Measurements from ENCODE around the gene HMOX1. TPM values are rescaled to one million over a fixed set of nuclear protein-coding genes. Genes with fewer than 3 reads are reported as not detected.

Gene HMOX1
- total and polyA plus RNA-seq, 4 donors: 9.6 to 53.6 (median 31.8) TPM

Small RNA genes lying within 50 kb of the gene (microRNA-seq; reads per million reads assigned to microRNA genes)
- gene MIR3909 (3.0 to 7.7 reads per million in 2 donors), gene MIR6069 (0 reads per million in 2 donors)

Other genes starting within 250 kb of the HMOX1 start
- 10 to 100 TPM; 15.3 to 16.0 TPM for gene HMGXB4, start 123.6 kb upstream of the HMOX1 start, total RNA-seq
- gene HMGXB4, start 123.6 kb upstream of the HMOX1 start, polyA plus RNA-seq: 1 to 10 TPM; 7.5 to 9.3 TPM
- gene TOM1, start 81.2 kb upstream of the HMOX1 start, total RNA-seq: 10 to 100 TPM; 49.5 to 50.5 TPM
- 10 to 100 TPM; 19.8 to 38.5 TPM for gene TOM1, start 81.2 kb upstream of the HMOX1 start, polyA plus RNA-seq
- gene MCM5, start 19.0 kb downstream of the HMOX1 start, total RNA-seq: 10 to 100 TPM; 18.1 to 21.7 TPM
- 10 to 100 TPM in 1 of 2 donors, 1 to 10 TPM in 1; 4.0 to 24.8 TPM for gene MCM5, start 19.0 kb downstream of the HMOX1 start, polyA plus RNA-seq
- gene RASD2, start 159.7 kb downstream of the HMOX1 start, total RNA-seq: 10 to 100 TPM; 12.2 to 29.8 TPM
- gene RASD2, start 159.7 kb downstream of the HMOX1 start, polyA plus RNA-seq: 1 to 10 TPM in 1 of 2 donors, under 1 TPM in 1; 0.77 to 3.5 TPM
- not detected for gene MB, start 236.2 kb downstream of the HMOX1 start, total RNA-seq
- 10 to 100 TPM in 1 of 2 donors, 1 to 10 TPM in 1; 2.8 to 24.7 TPM for gene MB, start 236.2 kb downstream of the HMOX1 start, polyA plus RNA-seq

Measured in aorta (tissue), 4 donors.